ENCODE data around the gene WDR77. TPM values are rescaled to one million over a fixed set of nuclear protein-coding genes. Genes with fewer than 3 reads are reported as not detected.

The WDR77 gene
- total RNA-seq, 1 experiment from 2014 or later, result 175 TPM

- Histone ChIP-seq H3K4me3 (ENCODE audit: insufficient read depth, low read depth, low read length) (no peak overlapping the region), H3K36me3 (replicated peaks; ENCODE audit: control insufficient read depth, insufficient read depth, low read length) (peaks cover 36% of the 10 kb centered on the region), H3K27me3 (ENCODE audit: control insufficient read depth, insufficient read depth, low read length) (no peaks in the 10 kb centered on the region)
- no peak for DNase-seq
These were observed 9.3 kb downstream of the WDR77 start for GRCh38 chr1:111439461-111440351.

GRCh38 chr1:111436726-111437125 is 12.3 kb downstream of the WDR77 start:
- no peaks in the 10 kb centered on the region; the same call in 1 of the 2 replicates for H3K27me3 ChIP-seq (ENCODE audit: control insufficient read depth, insufficient read depth, low read length)
- H3K4me3 ChIP-seq (ENCODE audit: insufficient read depth, low read depth, low read length), result no peak overlapping the region
- no peak for DNase-seq
- H3K36me3 ChIP-seq (replicated peaks; ENCODE audit: control insufficient read depth, insufficient read depth, low read length), result peaks cover 19% of the 10 kb centered on the region

GRCh38 chr1:111424281-111424680 is 24.8 kb downstream of the WDR77 start:
- no peak overlapping the region for H3K4me3 ChIP-seq (ENCODE audit: insufficient read depth, low read depth, low read length)
- no peaks in the 10 kb centered on the region for H3K27me3 ChIP-seq (ENCODE audit: control insufficient read depth, insufficient read depth, low read length)
- H3K36me3 ChIP-seq (replicated peaks; ENCODE audit: control insufficient read depth, insufficient read depth, low read length), result no peaks in the 10 kb centered on the region
- no peak for DNase-seq

- no peak for DNase-seq
- Histone ChIP-seq H3K36me3 (replicated peaks; ENCODE audit: control insufficient read depth, insufficient read depth, low read length) (no peaks in the 10 kb centered on the region), H3K27me3 (ENCODE audit: control insufficient read depth, insufficient read depth, low read length) (no peaks in the 10 kb centered on the region), H3K4me3 (ENCODE audit: insufficient read depth, low read depth, low read length) (no peak overlapping the region)
These were observed 26.3 kb downstream of the WDR77 start for GRCh38 chr1:111422546-111423391.

GRCh38 chr1:111420377-111420776 is 28.7 kb downstream of the WDR77 start:
- H3K27me3 ChIP-seq (ENCODE audit: control insufficient read depth, insufficient read depth, low read length), result no peaks in the 10 kb centered on the region
- H3K4me3 ChIP-seq (ENCODE audit: insufficient read depth, low read depth, low read length), result no peak overlapping the region
- H3K36me3 ChIP-seq (replicated peaks; ENCODE audit: control insufficient read depth, insufficient read depth, low read length), result no peaks in the 10 kb centered on the region
- no peak for DNase-seq

GRCh38 chr1:111419037-111419436 is 30.0 kb downstream of the WDR77 start:
- Histone ChIP-seq H3K27me3 (ENCODE audit: control insufficient read depth, insufficient read depth, low read length) (no peaks in the 10 kb centered on the region), H3K4me3 (ENCODE audit: insufficient read depth, low read depth, low read length) (no peak overlapping the region), H3K36me3 (replicated peaks; ENCODE audit: control insufficient read depth, insufficient read depth, low read length) (no peaks in the 10 kb centered on the region)
- DNase-seq, result no peak

GRCh38 chr1:111417755-111418154 is 31.3 kb downstream of the WDR77 start:
- H3K4me3 ChIP-seq (ENCODE audit: insufficient read depth, low read depth, low read length), result no peak overlapping the region
- no peaks in the 10 kb centered on the region for H3K36me3 ChIP-seq (replicated peaks; ENCODE audit: control insufficient read depth, insufficient read depth, low read length)
- H3K27me3 ChIP-seq (ENCODE audit: control insufficient read depth, insufficient read depth, low read length), result no peaks in the 10 kb centered on the region
- DNase-seq, result peak; percentile 10

GRCh38 chr1:111415461-111415860 is 33.6 kb downstream of the WDR77 start:
- Histone ChIP-seq H3K4me3 (ENCODE audit: insufficient read depth, low read depth, low read length) (no peak overlapping the region), H3K27me3 (ENCODE audit: control insufficient read depth, insufficient read depth, low read length) (no peaks in the 10 kb centered on the region), H3K36me3 (replicated peaks; ENCODE audit: control insufficient read depth, insufficient read depth, low read length) (no peaks in the 10 kb centered on the region)
- DNase-seq, result no peak

GRCh38 chr1:111414756-111415155 is 34.3 kb downstream of the WDR77 start:
- Histone ChIP-seq H3K27me3 (ENCODE audit: control insufficient read depth, insufficient read depth, low read length) (no peaks in the 10 kb centered on the region), H3K36me3 (replicated peaks; ENCODE audit: control insufficient read depth, insufficient read depth, low read length) (no peaks in the 10 kb centered on the region), H3K4me3 (ENCODE audit: insufficient read depth, low read depth, low read length) (no peak overlapping the region)
- no peak for DNase-seq

- no peak overlapping the region for H3K4me3 ChIP-seq (ENCODE audit: insufficient read depth, low read depth, low read length)
- no peaks in the 10 kb centered on the region for H3K27me3 ChIP-seq (ENCODE audit: control insufficient read depth, insufficient read depth, low read length)
- no peak for DNase-seq
- H3K36me3 ChIP-seq (replicated peaks; ENCODE audit: control insufficient read depth, insufficient read depth, low read length), result no peaks in the 10 kb centered on the region
These were observed 36.2 kb downstream of the WDR77 start for GRCh38 chr1:111412839-111413238.

GRCh38 chr1:111407301-111407700 is 41.8 kb downstream of the WDR77 start:
- no peak for DNase-seq
- H3K27me3 ChIP-seq (ENCODE audit: control insufficient read depth, insufficient read depth, low read length), result no peaks in the 10 kb centered on the region
- no peak overlapping the region for H3K4me3 ChIP-seq (ENCODE audit: insufficient read depth, low read depth, low read length)
- H3K36me3 ChIP-seq (replicated peaks; ENCODE audit: control insufficient read depth, insufficient read depth, low read length), result no peaks in the 10 kb centered on the region

- H3K27me3 ChIP-seq (ENCODE audit: control insufficient read depth, insufficient read depth, low read length), result no peaks in the 10 kb centered on the region
- peak; percentile 28 for DNase-seq
- H3K4me3 ChIP-seq (ENCODE audit: insufficient read depth, low read depth, low read length), result no peak overlapping the region
These were observed 42.7 kb downstream of the WDR77 start for GRCh38 chr1:111406321-111406768.

GRCh38 chr1:111404588-111404987 is 44.5 kb downstream of the WDR77 start:
- no peak overlapping the region for H3K4me3 ChIP-seq (ENCODE audit: insufficient read depth, low read depth, low read length)
- no peak for DNase-seq
- H3K36me3 ChIP-seq (replicated peaks; ENCODE audit: control insufficient read depth, insufficient read depth, low read length), result no peaks in the 10 kb centered on the region
- H3K27me3 ChIP-seq (ENCODE audit: control insufficient read depth, insufficient read depth, low read length), result no peaks in the 10 kb centered on the region

More at GRCh38 chr1:111406321-111406768, 42.7 kb downstream of the WDR77 start:
- no peaks in the 10 kb centered on the region for H3K36me3 ChIP-seq (replicated peaks; ENCODE audit: control insufficient read depth, insufficient read depth, low read length)

GRCh38 chr1:111402083-111402482 is 47.0 kb downstream of the WDR77 start:
- H3K4me3 ChIP-seq (ENCODE audit: insufficient read depth, low read depth, low read length), result no peak overlapping the region
- H3K27me3 ChIP-seq (ENCODE audit: control insufficient read depth, insufficient read depth, low read length), result no peaks in the 10 kb centered on the region
- no peaks in the 10 kb centered on the region for H3K36me3 ChIP-seq (replicated peaks; ENCODE audit: control insufficient read depth, insufficient read depth, low read length)
- DNase-seq, result no peak
